MG63 (cell line): ENCODE data around the gene MRPL12. TPM values are rescaled to one million over a fixed set of nuclear protein-coding genes. Genes with fewer than 3 reads are reported as not detected.

Experiments
- DNase-seq: peaks from one replicate; pipeline ENCODE4 v3.0.0-alpha.2; 2020
- H3K27me3 ChIP-seq: fragments of 250-450 bp; sonication (Bioruptor Pico); 2 replicates; pipeline ENCODE4 v1.5.1; 2020; ENCODE audit warnings: mild to moderate bottlenecking, moderate library complexity
- H3K36me3 ChIP-seq: fragments of 250-450 bp; sonication (Bioruptor Pico); 2 replicates; pipeline ENCODE4 v1.5.1; 2020; ENCODE audit warnings: mild to moderate bottlenecking, moderate library complexity
- H3K4me3 ChIP-seq: fragments of 250-450 bp; sonication (Bioruptor Pico); 2 replicates; pipeline ENCODE4 v1.5.1; 2020; ENCODE audit warnings: mild to moderate bottlenecking, moderate library complexity
- H3K9me3 ChIP-seq: fragments of 250-450 bp; sonication (Bioruptor Pico); 2 replicates; pipeline ENCODE4 v1.5.1; 2020; ENCODE audit warnings: mild to moderate bottlenecking, moderate library complexity
- total RNA-seq: library from RNA; depleted of rRNA; stranded (reverse); fragments of >200 nt; shearing (Covaris generic); gene quantifications from 2 replicates; pipeline ENCODE4 v1.2.3, GENCODE V29; 2014; ENCODE audit warnings: low replicate concordance; rRNA removed

The MRPL12 gene
- total RNA-seq: 146 and 225 TPM in 2 replicates

GRCh38 chr17:81702934-81703746, at the start of gene MRPL12:
TSS of gene MRPL12 (plus strand) at chr17:81703367. CDS start at chr17:81703502, 135 bp downstream.
- H3K27me3 ChIP-seq: no peaks in the 10 kb centered on the region
- no peaks in the 10 kb centered on the region for H3K9me3 ChIP-seq
- H3K36me3 ChIP-seq: peaks cover 87% of the 10 kb centered on the region
- DNase-seq: peak; percentile 92
- peak within 1 kb of the TSS; percentile 92 for H3K4me3 ChIP-seq

GRCh38 chr17:81655378-81656117, 47.6 kb upstream of the MRPL12 start:
- no peaks in the 10 kb centered on the region for H3K9me3 ChIP-seq
- no peaks in the 10 kb centered on the region for H3K27me3 ChIP-seq
- no peak overlapping the region for H3K4me3 ChIP-seq
- DNase-seq: no peak
- no peaks in the 10 kb centered on the region for H3K36me3 ChIP-seq

DNA sequence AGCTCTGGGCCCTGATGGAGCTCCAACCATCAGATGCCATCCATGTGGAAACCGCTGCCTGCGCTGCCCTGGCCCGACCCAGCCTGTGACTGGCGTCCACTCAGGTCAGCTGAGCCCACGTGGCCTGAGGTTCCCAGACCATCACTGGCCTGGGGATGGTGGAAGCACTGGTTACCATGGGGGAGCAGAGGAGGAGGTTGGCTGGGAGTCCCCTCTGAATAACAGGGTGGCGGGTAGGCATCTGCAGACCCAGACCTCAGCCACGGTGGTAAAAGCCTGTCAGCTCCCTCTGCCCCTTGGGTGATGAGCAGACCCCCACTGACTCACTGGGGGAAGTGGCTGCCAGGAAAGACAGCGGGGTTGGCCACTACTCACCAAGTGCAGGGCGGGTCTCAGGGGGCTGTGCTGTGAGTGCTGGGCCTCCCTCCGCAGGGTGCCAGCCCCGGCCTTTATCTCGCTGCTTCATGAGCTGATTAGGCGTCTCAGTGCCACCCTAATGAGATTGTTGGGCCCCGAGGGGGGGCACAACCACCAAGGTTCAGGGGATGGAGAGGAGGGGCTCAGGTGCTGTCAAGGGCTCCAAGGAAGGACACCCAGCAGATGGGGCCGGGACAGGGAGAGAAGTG, 46.9 kb upstream of the MRPL12 start, which contains the start of gene PDE6G:
Gene PDE6G (minus strand): TSS at position 425 of the 626 bp plus-strand sequence. CDS start 3,237 bp downstream, outside the sequence.
- no peak for DNase-seq
- no peaks in the 10 kb centered on the region for H3K27me3 ChIP-seq
- H3K9me3 ChIP-seq: no peaks in the 10 kb centered on the region
- H3K4me3 ChIP-seq: no peak within 1 kb of the TSS
- H3K36me3 ChIP-seq: no peaks in the 10 kb centered on the region

DNA sequence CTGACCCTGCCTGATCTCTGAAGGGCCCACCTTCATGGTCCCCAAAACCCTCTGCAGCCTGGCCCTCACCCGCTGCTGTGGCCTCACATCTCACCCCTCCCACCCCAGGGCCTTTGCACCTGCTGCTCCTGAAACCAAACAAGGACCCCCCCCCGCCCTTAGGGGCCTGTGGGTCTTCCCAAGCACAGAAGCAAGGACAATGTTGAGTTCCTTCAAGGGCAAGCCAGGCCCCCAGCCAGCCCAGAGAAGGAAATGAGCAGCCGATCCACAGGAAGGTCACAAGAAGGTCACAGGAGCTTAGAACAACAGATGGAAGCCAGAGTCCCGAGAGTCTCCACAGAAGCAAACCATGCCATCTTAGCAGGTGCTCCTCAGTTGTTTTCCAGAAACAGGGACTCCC, 46.3 kb upstream of the MRPL12 start:
- H3K9me3 ChIP-seq: no peaks in the 10 kb centered on the region
- H3K36me3 ChIP-seq: no peaks in the 10 kb centered on the region
- no peaks in the 10 kb centered on the region for H3K27me3 ChIP-seq
- no peak overlapping the region for H3K4me3 ChIP-seq
- DNase-seq: no peak

- Histone ChIP-seq H3K4me3 (no peak overlapping the region), H3K27me3 (no peaks in the 10 kb centered on the region), H3K36me3 (peaks cover 1% of the 10 kb centered on the region; the same call in 1 of the 2 replicates), H3K9me3 (no peaks in the 10 kb centered on the region)
- DNase-seq: no peak
These were observed 44.1 kb upstream of the MRPL12 start for GRCh38 chr17:81659038-81659437.

GRCh38 chr17:81660441-81660840, 42.7 kb upstream of the MRPL12 start:
- Histone ChIP-seq H3K36me3 (peaks cover 14% of the 10 kb centered on the region), H3K27me3 (no peaks in the 10 kb centered on the region), H3K9me3 (no peaks in the 10 kb centered on the region), H3K4me3 (no peak overlapping the region)
- no peak for DNase-seq

DNA sequence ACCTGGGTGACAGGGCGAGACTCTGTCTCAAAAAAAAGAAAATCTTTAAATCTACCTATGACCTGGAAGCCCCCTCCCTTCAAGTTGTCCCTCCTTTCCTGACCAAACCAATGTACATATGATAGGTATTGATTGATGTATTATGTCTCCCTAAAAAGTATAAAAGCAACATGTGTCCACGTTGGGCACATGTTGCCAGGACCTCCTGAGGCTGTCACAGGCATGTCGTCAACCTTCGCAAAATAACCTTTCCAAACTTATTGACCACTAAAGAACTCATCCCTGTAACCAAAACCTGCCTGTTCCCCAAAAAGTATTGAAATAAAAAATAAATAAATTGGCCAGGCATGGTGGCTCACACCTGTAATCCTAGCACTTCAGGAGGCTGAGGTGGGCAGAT, 41.2 kb upstream of the MRPL12 start:
- peaks cover 16% of the 10 kb centered on the region for H3K36me3 ChIP-seq
- H3K9me3 ChIP-seq: no peaks in the 10 kb centered on the region
- DNase-seq: no peak
- H3K4me3 ChIP-seq: no peak overlapping the region
- H3K27me3 ChIP-seq: no peaks in the 10 kb centered on the region

DNA sequence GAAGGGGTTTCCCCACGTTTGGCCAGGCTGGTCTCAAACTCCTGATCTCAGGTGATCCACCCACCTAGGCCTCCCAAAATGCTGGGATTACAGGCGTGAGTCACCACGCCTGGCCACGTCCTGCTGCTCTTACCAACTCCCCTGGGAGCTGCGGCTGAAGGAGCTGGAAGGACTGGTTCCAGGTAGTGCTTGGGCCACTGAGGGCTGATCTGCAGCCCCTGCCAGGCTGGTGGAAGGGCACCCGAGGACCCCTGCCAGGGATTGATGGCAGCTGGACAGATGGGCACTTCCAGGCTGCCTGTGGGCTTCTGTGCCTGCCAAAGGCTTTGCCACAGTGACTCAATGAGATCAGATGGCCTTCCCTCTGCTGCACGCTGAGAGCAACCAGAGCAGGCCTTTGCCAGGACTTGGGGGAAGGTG, 39.1 kb upstream of the MRPL12 start:
- peak; percentile 24 for DNase-seq
- no peak overlapping the region for H3K4me3 ChIP-seq
- peaks cover 33% of the 10 kb centered on the region for H3K36me3 ChIP-seq
- H3K27me3 ChIP-seq: no peaks in the 10 kb centered on the region
- no peaks in the 10 kb centered on the region for H3K9me3 ChIP-seq

DNA sequence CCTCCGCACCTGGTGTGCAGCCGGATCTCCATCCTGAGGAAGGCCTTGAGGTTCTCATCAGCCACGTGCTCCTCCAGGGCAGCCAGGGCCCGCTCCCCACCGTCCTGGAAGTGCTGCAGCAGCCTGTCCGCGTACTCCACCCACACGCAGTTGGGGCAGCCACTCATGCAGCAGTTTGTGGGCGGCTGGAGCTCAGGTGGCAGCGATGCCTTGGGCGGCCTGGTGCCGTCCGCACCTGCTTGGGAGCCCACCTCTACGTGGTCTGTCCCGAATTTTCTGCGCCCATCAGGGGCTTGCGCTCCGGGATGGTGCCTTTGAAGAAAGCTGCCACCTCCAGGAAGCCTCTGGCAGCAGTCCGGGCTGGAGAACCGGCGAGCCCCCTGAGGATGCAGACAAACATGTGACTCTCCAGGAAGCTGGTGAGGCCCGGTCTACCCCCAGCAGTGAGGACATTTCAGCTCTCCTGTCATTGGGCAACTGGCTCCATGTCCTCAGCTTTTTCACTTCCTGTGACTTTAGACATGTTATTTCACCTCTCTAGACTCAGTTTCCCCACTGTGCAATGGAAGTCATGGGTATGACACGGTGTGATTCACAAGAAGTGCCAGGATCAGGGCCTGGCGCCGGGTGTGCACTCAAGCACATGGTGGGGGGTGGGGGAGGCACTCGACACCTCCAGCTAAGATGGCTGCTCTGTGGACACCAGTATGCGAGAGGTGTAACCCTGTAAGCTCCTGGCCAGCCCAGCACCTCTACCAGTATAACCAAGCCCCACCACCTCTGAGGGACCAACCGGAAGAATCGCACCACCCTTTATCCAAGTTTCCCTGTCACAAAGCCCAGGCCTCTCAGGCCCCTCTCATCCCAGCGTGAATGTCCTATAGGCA, 37.7 kb upstream of the MRPL12 start:
- H3K36me3 ChIP-seq: peaks cover 47% of the 10 kb centered on the region
- DNase-seq: peak; percentile 48

GRCh38 chr17:81666092-81666341, 37.1 kb upstream of the MRPL12 start:
- H3K9me3 ChIP-seq: no peaks in the 10 kb centered on the region

More for the DNA sequence above, 37.7 kb upstream of the MRPL12 start:
- no peaks in the 10 kb centered on the region for H3K9me3 ChIP-seq
- peak overlapping the region; percentile 90 for H3K4me3 ChIP-seq
- H3K27me3 ChIP-seq: no peaks in the 10 kb centered on the region

GRCh38 chr17:81666342-81667191, 36.6 kb upstream of the MRPL12 start, which contains the start of the genes CCDC137 and OXLD1:
TSS of gene CCDC137 (plus strand) at chr17:81666737. CDS start at chr17:81666767, 30 bp downstream.
TSS of gene OXLD1 (minus strand) at chr17:81666605. CDS start at chr17:81666577, 28 bp downstream.
- Histone ChIP-seq H3K9me3 (no peaks in the 10 kb centered on the region), H3K36me3 (peaks cover 56% of the 10 kb centered on the region), H3K4me3 (peak within 1 kb of the TSS; percentile 90), H3K27me3 (no peaks in the 10 kb centered on the region)
- DNase-seq: peak; percentile 99

More at GRCh38 chr17:81666092-81666341, 37.1 kb upstream of the MRPL12 start:
- peaks cover 51% of the 10 kb centered on the region for H3K36me3 ChIP-seq
- no peaks in the 10 kb centered on the region for H3K27me3 ChIP-seq
- peak overlapping the region; percentile 90 for H3K4me3 ChIP-seq
- DNase-seq: no peak

DNA sequence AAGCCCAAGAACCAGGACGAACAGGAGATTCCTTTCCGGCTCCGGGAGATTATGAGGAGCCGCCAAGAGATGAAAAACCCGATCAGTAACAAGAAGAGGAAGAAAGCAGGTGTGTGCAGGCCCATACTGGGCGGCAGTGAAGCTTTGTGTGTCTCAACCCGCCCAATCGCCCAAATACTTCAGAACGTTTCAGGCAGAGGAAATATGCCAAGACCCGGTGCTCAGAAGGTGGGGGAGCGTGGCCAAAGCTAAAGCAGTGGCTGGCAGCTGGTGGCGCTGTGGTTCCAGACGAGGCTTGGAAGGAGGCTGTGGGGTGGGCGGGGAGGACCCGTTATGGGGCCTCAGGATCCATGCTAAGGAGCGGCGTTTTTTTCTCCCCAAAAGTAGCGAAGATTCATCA, 35.4 kb upstream of the MRPL12 start:
- peaks cover 67% of the 10 kb centered on the region for H3K36me3 ChIP-seq
- peak overlapping the region; percentile 90 for H3K4me3 ChIP-seq

DNA sequence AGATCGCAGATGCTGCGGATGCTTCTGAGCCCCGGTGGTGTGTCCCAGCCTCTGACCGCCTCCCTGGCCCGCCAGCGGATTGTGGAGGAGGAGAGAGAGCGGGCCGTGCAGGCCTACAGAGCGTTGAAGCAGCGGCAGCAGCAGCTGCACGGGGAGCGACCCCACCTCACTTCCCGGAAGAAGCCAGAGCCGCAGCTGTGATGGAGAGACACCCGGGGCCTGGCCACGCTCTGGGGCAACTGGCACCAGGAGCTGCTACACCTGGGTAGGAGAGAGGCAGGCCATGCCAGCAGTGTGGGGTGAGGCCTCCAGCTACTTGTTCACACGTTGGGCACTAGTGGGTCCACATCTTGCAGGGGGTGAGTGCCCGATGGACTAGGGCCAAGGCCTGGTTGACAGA, 30.7 kb upstream of the MRPL12 start:
- no peak overlapping the region for H3K4me3 ChIP-seq
- no peaks in the 10 kb centered on the region for H3K9me3 ChIP-seq
- H3K36me3 ChIP-seq: peaks cover 68% of the 10 kb centered on the region
- no peak for DNase-seq
- no peaks in the 10 kb centered on the region for H3K27me3 ChIP-seq

More for the DNA sequence above, 35.4 kb upstream of the MRPL12 start:
- Histone ChIP-seq H3K27me3 (no peaks in the 10 kb centered on the region), H3K9me3 (no peaks in the 10 kb centered on the region)
- DNase-seq: no peak

DNA sequence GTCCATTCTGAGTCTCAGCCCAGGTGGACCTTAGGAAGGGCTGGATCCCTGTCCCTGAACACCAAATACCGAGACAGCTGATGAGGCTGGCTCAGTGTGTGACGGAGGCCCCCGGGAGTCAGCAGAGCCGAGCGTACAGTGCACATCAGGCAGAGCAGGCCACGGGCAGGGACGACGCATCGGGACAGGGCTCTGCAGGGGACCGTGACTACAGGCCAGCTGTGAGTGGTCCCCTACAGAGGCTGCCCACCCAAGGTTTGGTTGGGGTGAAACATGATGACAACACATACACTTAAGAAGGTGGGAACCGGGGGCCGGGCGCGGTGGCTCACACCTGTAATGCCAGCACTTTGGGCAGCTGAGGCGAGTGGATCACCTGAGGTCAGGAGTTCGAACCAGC, 30.2 kb upstream of the MRPL12 start:
- H3K4me3 ChIP-seq: no peak overlapping the region
- H3K36me3 ChIP-seq: peaks cover 64% of the 10 kb centered on the region
- no peaks in the 10 kb centered on the region for H3K9me3 ChIP-seq
- no peak for DNase-seq
- no peaks in the 10 kb centered on the region for H3K27me3 ChIP-seq

DNA sequence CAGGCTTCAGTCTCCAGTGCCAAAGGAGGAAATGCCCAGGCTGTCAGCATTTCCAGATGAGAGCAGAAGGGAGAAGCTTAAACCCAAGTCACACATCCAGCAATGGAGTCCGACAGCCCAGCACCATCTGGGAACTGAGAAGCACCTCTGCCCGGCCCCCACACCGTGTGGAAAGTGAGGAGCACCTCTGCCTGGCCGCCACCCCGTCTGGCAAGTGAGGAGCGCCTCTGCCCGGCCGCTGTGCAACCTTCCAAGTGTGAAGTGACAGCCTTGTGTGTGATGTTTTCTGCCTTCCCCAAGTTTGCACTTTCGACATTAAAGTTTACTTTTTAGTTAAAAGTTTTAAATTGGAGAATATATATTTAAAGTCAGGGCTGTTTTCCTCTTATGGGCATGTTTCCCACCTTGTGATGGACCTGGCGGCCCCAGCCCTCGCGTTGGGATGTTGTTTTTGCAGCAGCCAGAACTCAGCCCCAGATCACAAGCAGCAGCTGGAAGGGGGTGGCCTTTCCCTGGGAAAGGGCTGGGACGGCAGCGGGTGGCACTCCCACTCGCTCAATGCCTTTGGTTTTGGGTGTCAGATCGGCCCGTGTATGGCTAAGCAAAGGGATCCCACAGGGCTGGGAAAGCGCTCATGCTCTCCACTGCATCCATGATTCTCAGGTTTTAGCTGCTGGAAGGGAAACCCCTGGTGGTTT, 29.5 kb upstream of the MRPL12 start:
- no peak for DNase-seq
- Histone ChIP-seq H3K27me3 (no peaks in the 10 kb centered on the region), H3K9me3 (no peaks in the 10 kb centered on the region), H3K36me3 (peaks cover 57% of the 10 kb centered on the region), H3K4me3 (no peak overlapping the region)
